ENCODE measurements around the gene CCDC181.
A peak's percentile ranks its signal among the peaks of the same experiment; 100 is the strongest.
"Not testable (repeated sequence)": the region's sequence is repeated elsewhere in the genome, so short reads cannot be mapped to it uniquely, and the experiment has no call there.

The CCDC181 gene

GRCh38 chr1:169414952-169415351 is 12.3 kb downstream of the CCDC181 start:
- TF ChIP-seq CTCF (IDR thresholded peaks at IDR 0.05; ENCODE audit: borderline replicate concordance, control extremely low read depth, extremely low read depth, insufficient read depth, missing control alignments), result no peak
- no peak for DNase-seq (ENCODE audit: low spot score)
- in situ Hi-C loops (cut with MboI; ENCODE audit: low sequenced_read_pairs, unreplicated experiment), result no loop called here

GRCh38 chr1:169408340-169408739 is 18.9 kb downstream of the CCDC181 start:
- DNase-seq (ENCODE audit: low spot score); in situ Hi-C loops (cut with MboI; ENCODE audit: low sequenced_read_pairs, unreplicated experiment): not testable (repeated sequence)

GRCh38 chr1:169402578-169402977 is 24.7 kb downstream of the CCDC181 start:
- DNase-seq (ENCODE audit: low spot score); in situ Hi-C loops (cut with MboI; ENCODE audit: low sequenced_read_pairs, unreplicated experiment): not testable (repeated sequence)

GRCh38 chr1:169395955-169396354 is 31.3 kb downstream of the CCDC181 start:
- in situ Hi-C loops (cut with MboI; ENCODE audit: low sequenced_read_pairs, unreplicated experiment), result no loop called here
- DNase-seq (ENCODE audit: low spot score), result no peak
- no peak for TF ChIP-seq CTCF (IDR thresholded peaks at IDR 0.05; ENCODE audit: borderline replicate concordance, control extremely low read depth, extremely low read depth, insufficient read depth, missing control alignments)

- no peak for DNase-seq (ENCODE audit: low spot score)
- TF ChIP-seq CTCF (IDR thresholded peaks at IDR 0.05; ENCODE audit: borderline replicate concordance, control extremely low read depth, extremely low read depth, insufficient read depth, missing control alignments), result no peak
- in situ Hi-C loops (cut with MboI; ENCODE audit: low sequenced_read_pairs, unreplicated experiment), result no loop called here
Observed at GRCh38 chr1:169392406-169392805, 34.9 kb downstream of the CCDC181 start.

GRCh38 chr1:169390303-169390702 is 37.0 kb downstream of the CCDC181 start:
- no peak for TF ChIP-seq CTCF (IDR thresholded peaks at IDR 0.05; ENCODE audit: borderline replicate concordance, control extremely low read depth, extremely low read depth, insufficient read depth, missing control alignments)

GRCh38 chr1:169387399-169387798 is 39.9 kb downstream of the CCDC181 start:
- in situ Hi-C loops (cut with MboI; ENCODE audit: low sequenced_read_pairs, unreplicated experiment), result no loop called here
- no peak for TF ChIP-seq CTCF (IDR thresholded peaks at IDR 0.05; ENCODE audit: borderline replicate concordance, control extremely low read depth, extremely low read depth, insufficient read depth, missing control alignments)
- no peak for DNase-seq (ENCODE audit: low spot score)

More at GRCh38 chr1:169390303-169390702, 37.0 kb downstream of the CCDC181 start:
- in situ Hi-C loops (cut with MboI; ENCODE audit: low sequenced_read_pairs, unreplicated experiment), result no loop called here
- peak; percentile 16 for DNase-seq (ENCODE audit: low spot score)

- in situ Hi-C loops (cut with MboI; ENCODE audit: low sequenced_read_pairs, unreplicated experiment), result no loop called here
- no peak for TF ChIP-seq CTCF (IDR thresholded peaks at IDR 0.05; ENCODE audit: borderline replicate concordance, control extremely low read depth, extremely low read depth, insufficient read depth, missing control alignments)
- DNase-seq (ENCODE audit: low spot score), result no peak
Observed at GRCh38 chr1:169383449-169383848, 43.8 kb downstream of the CCDC181 start.
